Activated T-cell treated with anti-CD3 and anti-CD28 coated beads, Interleukin-2, amount 50 U/mL, for 24 hours (primary cell): ENCODE data around the gene PARD3.

ENCODE experiments used
- DNase-seq: peaks from one replicate; pipeline ENCODE4 v3.0.0-alpha.2; 2020
- H3K27ac Mint-ChIP-seq: 2 replicates; pipeline ENCODE4 v1.8.0; 2020; ENCODE audit warnings: mild to moderate bottlenecking, mixed read lengths
- H3K27me3 Mint-ChIP-seq: 2 replicates; pipeline ENCODE4 v1.8.0; 2020; ENCODE audit warnings: mixed read lengths
- H3K36me3 Mint-ChIP-seq: 2 replicates; pipeline ENCODE4 v1.8.0; 2020; ENCODE audit warnings: low read depth, mixed read lengths
- H3K4me1 Mint-ChIP-seq: 2 replicates; pipeline ENCODE4 v1.8.0; 2020; ENCODE audit warnings: low read depth, mixed read lengths
- H3K4me3 Mint-ChIP-seq: 2 replicates; pipeline ENCODE4 v1.8.0; 2020; ENCODE audit warnings: mild to moderate bottlenecking, moderate library complexity, mixed read lengths
- H3K9me3 Mint-ChIP-seq: 2 replicates; pipeline ENCODE4 v1.8.0; 2020; ENCODE audit warnings: mixed read lengths

PARD3 gene

DNA sequence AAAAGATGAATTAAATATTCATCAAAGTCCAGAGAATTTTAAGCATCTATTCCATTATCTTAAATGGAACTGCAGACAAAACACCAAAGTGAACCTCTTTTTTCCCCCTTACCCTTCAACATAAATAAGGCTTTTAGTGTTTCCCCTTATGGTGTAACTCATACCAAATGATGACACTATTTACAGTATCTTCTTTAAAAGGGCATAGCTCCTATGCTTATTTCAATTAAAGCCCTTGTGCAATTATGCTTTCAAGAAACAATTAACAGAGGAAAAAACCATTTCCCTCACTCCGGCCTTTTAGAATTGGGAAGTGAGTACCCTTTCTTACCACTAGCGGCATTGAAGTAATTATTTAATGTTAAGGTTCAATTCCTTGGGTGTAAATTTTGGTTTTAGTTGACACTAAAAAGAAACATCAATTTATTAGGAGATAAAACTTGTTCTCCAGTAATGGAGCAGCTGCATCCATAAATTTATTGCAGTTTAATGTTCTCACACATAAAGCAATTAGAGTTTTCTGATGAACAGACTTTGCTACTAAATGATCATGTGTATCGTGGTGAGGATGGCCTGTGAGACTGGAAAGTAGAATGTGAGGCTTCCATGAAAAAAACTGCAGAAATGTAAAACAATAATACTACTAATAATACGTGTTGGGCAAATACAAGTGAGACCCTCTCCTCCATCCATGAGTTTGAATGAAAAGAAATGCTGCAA is 661.3 kb downstream of the PARD3 start:
- Mint-ChIP-seq H3K27ac (no peak overlapping the region), H3K36me3 (no peaks in the 10 kb centered on the region)

DNA sequence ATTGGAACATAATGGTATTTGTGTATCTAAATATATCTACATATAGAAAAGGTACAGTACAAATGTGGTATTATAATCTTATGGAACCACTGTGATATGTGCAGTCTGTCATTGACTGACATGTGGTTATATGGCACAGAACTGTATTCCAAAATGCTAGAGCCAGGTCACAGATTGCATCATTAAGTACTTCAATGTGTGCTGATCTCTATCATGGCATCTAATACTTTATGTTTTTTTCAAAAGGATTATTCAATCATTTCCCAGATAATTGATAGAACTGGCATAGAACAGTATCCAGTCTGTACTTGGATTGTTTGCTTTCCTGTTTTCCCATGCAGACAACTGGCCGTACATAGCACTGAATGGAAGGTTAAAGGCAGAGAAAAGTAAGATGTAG is 662.7 kb downstream of the PARD3 start:
- no peaks in the 10 kb centered on the region for H3K36me3 Mint-ChIP-seq
- no peak overlapping the region for H3K4me3 Mint-ChIP-seq
- no peak overlapping the region for H3K27ac Mint-ChIP-seq
- H3K27me3 Mint-ChIP-seq = peaks cover 3% of the 10 kb centered on the region
- no peaks in the 10 kb centered on the region for H3K4me1 Mint-ChIP-seq
- DNase-seq = no peak
- H3K9me3 Mint-ChIP-seq = no peaks in the 10 kb centered on the region

More for the DNA sequence above, 661.3 kb downstream of the PARD3 start:
- DNase-seq = no peak
- no peaks in the 10 kb centered on the region for H3K4me1 Mint-ChIP-seq
- no peaks in the 10 kb centered on the region for H3K27me3 Mint-ChIP-seq
- H3K9me3 Mint-ChIP-seq = no peaks in the 10 kb centered on the region
- no peak overlapping the region for H3K4me3 Mint-ChIP-seq

DNA sequence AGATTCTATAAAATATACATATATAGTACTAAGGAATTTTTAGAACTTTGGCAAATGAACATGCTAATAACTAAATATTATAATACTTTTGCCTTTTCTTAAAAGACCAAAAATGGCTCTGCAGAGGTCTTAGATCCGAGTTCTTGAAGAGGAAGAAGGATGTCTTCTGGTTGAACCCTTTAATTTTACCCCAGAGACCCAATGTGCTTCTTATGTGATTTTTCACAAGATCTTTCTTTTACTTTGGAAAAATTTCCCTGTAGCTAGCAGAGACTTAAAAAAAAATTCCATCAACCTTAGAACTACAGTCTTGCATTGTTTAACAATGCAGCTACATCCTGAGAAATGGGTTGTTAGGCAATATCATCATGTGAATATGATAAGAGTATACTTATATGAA is 663.2 kb downstream of the PARD3 start:
- no peaks in the 10 kb centered on the region for H3K9me3 Mint-ChIP-seq
- H3K36me3 Mint-ChIP-seq = no peaks in the 10 kb centered on the region
- no peaks in the 10 kb centered on the region for H3K4me1 Mint-ChIP-seq
- no peak overlapping the region for H3K27ac Mint-ChIP-seq
- H3K4me3 Mint-ChIP-seq = no peak overlapping the region
- no peak for DNase-seq
- peaks cover 3% of the 10 kb centered on the region for H3K27me3 Mint-ChIP-seq

DNA sequence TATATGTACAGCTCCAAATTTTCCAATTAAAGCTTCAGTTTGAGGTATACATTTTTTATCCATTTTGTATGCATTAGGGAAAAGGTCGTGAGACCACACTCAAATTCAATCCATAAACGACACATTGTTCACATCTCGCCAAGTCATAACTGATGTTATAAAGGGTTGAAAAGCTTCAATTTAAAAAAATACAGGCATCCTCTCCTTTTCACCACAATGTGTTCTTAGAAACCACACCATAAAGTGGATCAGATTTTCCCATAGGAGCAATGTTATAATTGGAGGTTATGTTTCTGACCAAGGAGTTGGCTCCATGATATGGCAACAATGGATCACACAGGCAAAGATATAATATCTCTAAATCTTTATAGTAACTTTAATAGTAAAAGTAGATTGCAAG is 663.6 kb downstream of the PARD3 start:
- no peaks in the 10 kb centered on the region for H3K4me1 Mint-ChIP-seq
- no peak for DNase-seq
- H3K4me3 Mint-ChIP-seq = no peak overlapping the region
- no peak overlapping the region for H3K27ac Mint-ChIP-seq
- H3K9me3 Mint-ChIP-seq = no peaks in the 10 kb centered on the region
- H3K27me3 Mint-ChIP-seq = peaks cover 6% of the 10 kb centered on the region
- H3K36me3 Mint-ChIP-seq = no peaks in the 10 kb centered on the region

DNA sequence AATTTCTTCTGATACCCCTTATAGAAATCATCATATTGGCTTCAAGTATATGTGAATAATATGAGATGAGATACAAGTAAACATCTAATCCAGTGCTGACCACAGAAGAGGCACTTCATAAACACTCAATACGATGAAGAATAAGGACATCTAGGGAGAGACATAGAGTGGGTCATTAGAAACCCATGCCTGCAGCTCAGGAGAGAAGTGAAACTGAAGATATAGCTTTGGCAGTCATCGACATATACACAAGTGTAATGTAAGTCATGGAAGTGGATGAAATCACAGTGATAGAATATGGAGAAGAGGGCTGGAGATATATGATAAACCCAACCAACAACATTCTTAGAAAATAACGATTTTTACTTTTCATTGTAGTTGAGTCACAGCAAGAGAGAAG is 665.0 kb downstream of the PARD3 start:
- H3K27me3 Mint-ChIP-seq = peaks cover 10% of the 10 kb centered on the region
- no peaks in the 10 kb centered on the region for H3K36me3 Mint-ChIP-seq
- H3K9me3 Mint-ChIP-seq = no peaks in the 10 kb centered on the region
- H3K4me1 Mint-ChIP-seq = no peaks in the 10 kb centered on the region
- no peak for DNase-seq
- no peak overlapping the region for H3K27ac Mint-ChIP-seq
- H3K4me3 Mint-ChIP-seq = no peak overlapping the region

DNA sequence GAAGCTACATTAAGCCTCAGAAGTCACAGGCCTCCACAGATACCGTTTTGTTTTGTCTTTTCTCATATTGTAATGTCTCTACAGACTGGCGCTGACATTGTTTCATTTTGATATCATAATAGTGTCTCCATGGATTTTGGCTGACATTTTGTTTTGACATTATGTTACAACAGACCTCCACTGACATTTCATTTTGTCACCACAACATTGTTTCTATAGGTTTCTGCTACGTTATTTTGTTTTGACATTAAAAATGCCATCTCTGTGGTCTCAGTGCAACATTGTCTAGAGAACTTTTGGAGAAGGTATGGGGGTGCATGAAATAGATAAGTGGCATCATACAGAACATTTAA is 666.8 kb downstream of the PARD3 start:
- no peak overlapping the region for H3K27ac Mint-ChIP-seq
- no peaks in the 10 kb centered on the region for H3K4me1 Mint-ChIP-seq
- no peaks in the 10 kb centered on the region for H3K36me3 Mint-ChIP-seq
- no peak overlapping the region for H3K4me3 Mint-ChIP-seq
- no peak for DNase-seq
- peaks cover 10% of the 10 kb centered on the region for H3K27me3 Mint-ChIP-seq
- no peaks in the 10 kb centered on the region for H3K9me3 Mint-ChIP-seq

DNA sequence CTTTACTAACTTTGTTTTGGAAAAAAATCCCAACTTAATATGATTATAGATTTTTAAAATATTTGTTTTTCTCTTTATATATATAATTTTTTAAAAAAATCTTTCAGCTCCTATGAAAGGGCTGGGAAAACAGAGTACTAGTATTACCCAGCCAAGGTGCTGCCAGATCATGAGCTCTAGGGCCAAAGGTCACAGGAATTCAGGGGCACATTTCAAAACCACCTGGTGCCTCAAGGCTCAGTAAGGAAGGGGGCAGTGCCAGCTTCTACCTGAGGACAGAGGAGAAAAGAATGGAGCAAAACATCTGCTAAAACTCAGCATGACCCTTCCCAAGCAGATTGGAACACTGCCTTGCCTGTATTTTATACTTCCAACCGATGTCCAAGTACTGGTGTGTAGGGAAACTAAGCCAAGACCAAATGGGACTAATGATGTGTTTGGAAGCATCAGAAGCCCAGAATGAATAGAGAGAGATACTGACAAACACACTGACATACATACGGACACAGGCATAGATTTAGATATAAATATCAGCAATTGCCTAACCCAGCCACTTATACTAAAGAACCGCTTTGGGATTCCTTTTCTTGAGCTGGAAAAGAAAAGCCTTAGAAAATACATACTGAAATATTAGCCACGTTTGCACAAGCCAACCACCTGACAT is 667.3 kb downstream of the PARD3 start:
- H3K27ac Mint-ChIP-seq = no peak overlapping the region
- DNase-seq = no peak
- no peaks in the 10 kb centered on the region for H3K4me1 Mint-ChIP-seq
- H3K36me3 Mint-ChIP-seq = no peaks in the 10 kb centered on the region
- no peaks in the 10 kb centered on the region for H3K9me3 Mint-ChIP-seq
- no peak overlapping the region for H3K4me3 Mint-ChIP-seq
- H3K27me3 Mint-ChIP-seq = peaks cover 10% of the 10 kb centered on the region

DNA sequence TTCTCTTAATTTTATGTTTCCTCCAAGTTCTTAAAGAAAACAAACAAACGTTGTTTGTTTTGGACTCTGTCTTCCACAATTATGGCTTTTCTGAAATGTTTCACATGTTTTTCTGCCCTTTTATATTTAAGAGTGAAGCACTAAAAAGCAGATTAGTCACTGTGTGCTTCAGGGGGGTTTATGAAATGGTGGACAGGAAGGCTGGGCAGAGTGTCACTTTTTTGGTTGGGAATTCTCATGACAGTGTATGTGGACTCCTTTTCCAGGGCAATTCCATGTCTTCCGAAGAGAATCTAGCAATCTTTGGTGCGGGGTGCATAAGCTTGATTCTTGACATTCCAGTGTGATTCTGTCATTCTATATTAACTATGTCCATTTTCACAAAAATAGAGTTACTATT is 669.4 kb downstream of the PARD3 start:
- peaks cover 10% of the 10 kb centered on the region for H3K27me3 Mint-ChIP-seq
- no peak overlapping the region for H3K4me3 Mint-ChIP-seq
- H3K27ac Mint-ChIP-seq = no peak overlapping the region
- DNase-seq = no peak
- H3K4me1 Mint-ChIP-seq = peaks cover 4% of the 10 kb centered on the region
- H3K9me3 Mint-ChIP-seq = no peaks in the 10 kb centered on the region
- no peaks in the 10 kb centered on the region for H3K36me3 Mint-ChIP-seq

DNA sequence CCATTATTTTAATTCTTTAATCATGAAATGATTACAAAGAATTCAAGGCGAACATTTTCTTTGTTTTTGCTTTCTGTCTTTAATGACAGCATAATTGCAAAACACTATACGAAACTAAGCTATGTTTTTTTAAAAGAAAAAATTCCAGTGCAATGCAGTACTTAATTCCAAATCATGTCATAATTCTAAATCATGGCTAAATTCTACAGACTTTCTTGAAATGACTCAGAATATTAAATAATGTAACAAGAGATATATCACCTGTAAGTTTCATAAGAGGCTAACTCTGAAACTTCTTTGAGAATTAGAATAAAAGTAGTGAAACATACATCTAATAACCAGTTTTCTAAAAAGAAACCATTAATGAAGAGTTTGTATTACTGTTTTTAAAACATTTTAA is 671.6 kb downstream of the PARD3 start:
- Mint-ChIP-seq H3K27me3 (peaks cover 12% of the 10 kb centered on the region), H3K27ac (no peak overlapping the region), H3K36me3 (no peaks in the 10 kb centered on the region), H3K4me3 (no peak overlapping the region), H3K9me3 (no peaks in the 10 kb centered on the region), H3K4me1 (peaks cover 7% of the 10 kb centered on the region)
- DNase-seq = no peak

DNA sequence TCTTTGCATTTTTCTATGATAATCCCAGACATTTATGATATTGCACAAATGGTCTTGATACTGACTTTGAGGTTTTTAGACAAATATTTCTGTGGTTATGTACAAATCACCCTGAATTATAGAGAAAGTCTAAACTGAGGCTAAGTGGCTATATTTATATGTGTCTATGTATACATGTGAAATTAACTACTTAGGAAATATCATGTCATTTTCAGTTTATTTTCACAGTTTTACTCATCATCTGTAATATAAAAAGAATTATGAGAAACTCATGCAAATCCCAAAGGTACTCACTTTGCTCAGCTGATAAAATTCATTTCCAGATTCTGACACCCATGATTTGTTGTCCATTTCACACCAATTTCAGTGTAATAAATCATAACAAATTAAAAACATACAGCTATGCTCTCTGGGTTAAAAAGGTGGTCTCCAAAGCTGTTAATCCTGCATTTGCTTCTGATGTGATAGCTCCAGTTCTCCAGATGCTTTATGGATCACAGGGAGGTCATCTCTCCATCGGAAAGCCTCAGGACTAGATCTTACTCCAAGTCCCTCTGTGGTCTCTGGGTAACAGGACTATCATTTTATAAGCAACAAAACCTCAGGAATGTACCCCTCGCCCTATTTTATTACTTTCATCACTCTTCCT is 673.9 kb downstream of the PARD3 start:
- Mint-ChIP-seq H3K4me1 (peaks cover 7% of the 10 kb centered on the region), H3K36me3 (no peaks in the 10 kb centered on the region), H3K4me3 (no peak overlapping the region), H3K27ac (no peak overlapping the region), H3K27me3 (peaks cover 6% of the 10 kb centered on the region), H3K9me3 (no peaks in the 10 kb centered on the region)
- no peak for DNase-seq

DNA sequence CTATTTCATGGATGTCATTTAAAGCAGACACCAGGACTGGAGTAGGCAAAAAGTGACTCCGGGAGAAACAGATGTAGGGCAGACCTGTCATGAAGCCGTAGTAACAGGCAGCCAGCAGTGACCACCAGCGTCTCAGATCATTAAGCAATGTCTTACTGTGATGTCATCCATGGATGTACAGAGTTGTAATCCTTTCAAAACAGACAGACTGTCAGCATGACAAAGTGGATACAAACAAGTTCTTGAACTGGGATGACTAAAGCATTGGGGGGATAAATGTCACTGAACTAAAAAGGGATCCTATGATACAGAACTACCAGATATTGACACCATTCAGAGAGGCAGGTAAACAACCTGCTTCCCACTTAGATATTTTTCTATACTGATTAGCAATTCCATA is 675.5 kb downstream of the PARD3 start:
- Mint-ChIP-seq H3K9me3 (no peaks in the 10 kb centered on the region), H3K27ac (no peak overlapping the region), H3K4me1 (peaks cover 10% of the 10 kb centered on the region), H3K4me3 (no peak overlapping the region), H3K27me3 (peaks cover 9% of the 10 kb centered on the region), H3K36me3 (no peaks in the 10 kb centered on the region)
- no peak for DNase-seq

DNA sequence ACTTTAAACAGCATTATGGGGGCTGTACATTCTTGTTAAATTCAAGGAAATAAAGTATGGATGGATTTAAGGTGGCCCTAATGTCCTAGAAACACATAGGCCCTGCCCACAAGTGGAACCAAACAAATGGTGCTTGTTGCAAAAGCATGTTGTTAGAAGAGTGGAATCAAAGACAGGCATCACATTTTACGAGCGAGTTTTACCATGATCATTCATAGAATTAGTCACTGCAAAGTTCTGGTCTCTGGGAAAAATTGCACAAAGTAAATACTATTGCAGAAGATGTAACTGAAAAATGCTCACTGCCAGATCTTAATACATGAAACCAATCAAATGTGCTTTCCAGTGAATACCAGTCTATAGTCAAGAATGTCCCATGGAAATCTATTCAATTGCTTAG is 677.1 kb downstream of the PARD3 start:
- H3K27me3 Mint-ChIP-seq = peaks cover 18% of the 10 kb centered on the region
- H3K27ac Mint-ChIP-seq = no peak overlapping the region
- H3K4me1 Mint-ChIP-seq = peaks cover 10% of the 10 kb centered on the region
- H3K4me3 Mint-ChIP-seq = no peak overlapping the region
- no peaks in the 10 kb centered on the region for H3K9me3 Mint-ChIP-seq
- DNase-seq = no peak
- H3K36me3 Mint-ChIP-seq = no peaks in the 10 kb centered on the region

DNA sequence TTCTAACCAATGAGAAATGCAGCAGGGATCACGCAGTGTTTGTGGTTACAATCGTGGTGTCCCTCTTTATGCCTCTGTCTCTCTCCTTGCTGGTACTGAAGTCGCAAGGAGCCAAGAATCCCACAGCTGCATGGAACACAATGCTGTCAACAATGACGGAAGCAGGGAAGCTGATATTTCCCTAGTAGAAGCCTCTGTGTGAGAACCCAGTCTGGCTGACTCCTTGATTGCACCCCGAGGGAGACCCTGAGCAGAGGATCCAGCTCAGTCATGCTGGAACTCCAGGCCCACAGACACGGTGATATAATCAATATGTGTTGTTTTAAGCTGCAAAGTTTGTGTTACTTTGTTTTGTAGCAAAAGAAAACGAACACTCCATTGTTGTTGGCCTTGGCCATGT is 677.9 kb downstream of the PARD3 start:
- H3K27me3 Mint-ChIP-seq = peaks cover 20% of the 10 kb centered on the region
- H3K4me3 Mint-ChIP-seq = no peak overlapping the region
- DNase-seq = no peak
- H3K4me1 Mint-ChIP-seq = peaks cover 10% of the 10 kb centered on the region
- no peak overlapping the region for H3K27ac Mint-ChIP-seq
- no peaks in the 10 kb centered on the region for H3K36me3 Mint-ChIP-seq
- no peaks in the 10 kb centered on the region for H3K9me3 Mint-ChIP-seq

DNA sequence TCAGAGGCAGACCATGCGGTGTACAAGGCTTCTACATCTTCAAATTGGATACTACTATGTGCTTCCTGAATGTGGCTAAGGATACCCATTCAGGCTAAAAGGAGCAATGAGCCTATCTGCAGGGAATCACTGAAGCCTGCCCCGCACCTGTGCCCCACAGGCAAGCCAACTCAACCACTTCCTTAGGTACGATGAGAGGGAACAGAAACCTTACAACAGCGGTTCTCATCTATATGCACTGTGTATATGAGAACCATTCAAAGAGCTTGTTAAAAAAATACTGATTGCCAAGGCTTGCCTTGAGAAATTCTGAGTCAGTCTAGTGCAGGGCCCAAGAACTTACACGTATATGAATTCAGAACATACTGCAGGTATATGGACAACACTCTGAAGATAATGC is 679.6 kb downstream of the PARD3 start:
- H3K27ac Mint-ChIP-seq = no peak overlapping the region
- H3K27me3 Mint-ChIP-seq = peaks cover 20% of the 10 kb centered on the region
- DNase-seq = no peak
- no peaks in the 10 kb centered on the region for H3K36me3 Mint-ChIP-seq
- H3K9me3 Mint-ChIP-seq = no peaks in the 10 kb centered on the region
- no peak overlapping the region for H3K4me3 Mint-ChIP-seq
- peaks cover 4% of the 10 kb centered on the region for H3K4me1 Mint-ChIP-seq

DNA sequence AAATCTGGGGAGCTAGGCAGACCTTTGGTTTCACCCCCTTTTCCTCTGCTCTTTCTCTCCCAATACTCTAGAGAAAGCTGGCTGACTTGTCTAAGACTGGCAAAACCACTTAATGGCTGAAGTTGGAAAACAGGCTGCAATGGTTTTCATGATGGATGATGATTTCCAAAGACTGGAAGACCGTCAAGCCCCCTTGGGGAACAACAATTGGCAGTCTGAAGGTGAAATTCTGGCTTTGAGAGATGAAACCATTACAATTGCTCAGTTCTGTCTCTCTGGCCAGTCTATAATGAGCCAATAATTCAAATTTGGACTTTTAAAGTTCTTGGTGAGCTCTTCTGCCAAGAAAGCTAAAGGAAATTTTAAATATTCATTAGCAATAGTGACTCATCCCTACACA is 680.5 kb downstream of the PARD3 start:
- Mint-ChIP-seq H3K4me3 (no peak overlapping the region), H3K36me3 (no peaks in the 10 kb centered on the region), H3K4me1 (peaks cover 3% of the 10 kb centered on the region), H3K9me3 (peaks cover 6% of the 10 kb centered on the region), H3K27ac (no peak overlapping the region), H3K27me3 (peaks cover 19% of the 10 kb centered on the region)
- DNase-seq = no peak
